ENCODE results near the gene MINDY4. TPM values are rescaled to one million over a fixed set of nuclear protein-coding genes. Genes with fewer than 3 reads are reported as not detected.

Gene MINDY4
- total RNA-seq, 5 donors from 2014 or later (not counting 1 experiment from before 2014, with no cell fraction given) = 0.60 to 1.7 (median 1.2) TPM

DNA sequence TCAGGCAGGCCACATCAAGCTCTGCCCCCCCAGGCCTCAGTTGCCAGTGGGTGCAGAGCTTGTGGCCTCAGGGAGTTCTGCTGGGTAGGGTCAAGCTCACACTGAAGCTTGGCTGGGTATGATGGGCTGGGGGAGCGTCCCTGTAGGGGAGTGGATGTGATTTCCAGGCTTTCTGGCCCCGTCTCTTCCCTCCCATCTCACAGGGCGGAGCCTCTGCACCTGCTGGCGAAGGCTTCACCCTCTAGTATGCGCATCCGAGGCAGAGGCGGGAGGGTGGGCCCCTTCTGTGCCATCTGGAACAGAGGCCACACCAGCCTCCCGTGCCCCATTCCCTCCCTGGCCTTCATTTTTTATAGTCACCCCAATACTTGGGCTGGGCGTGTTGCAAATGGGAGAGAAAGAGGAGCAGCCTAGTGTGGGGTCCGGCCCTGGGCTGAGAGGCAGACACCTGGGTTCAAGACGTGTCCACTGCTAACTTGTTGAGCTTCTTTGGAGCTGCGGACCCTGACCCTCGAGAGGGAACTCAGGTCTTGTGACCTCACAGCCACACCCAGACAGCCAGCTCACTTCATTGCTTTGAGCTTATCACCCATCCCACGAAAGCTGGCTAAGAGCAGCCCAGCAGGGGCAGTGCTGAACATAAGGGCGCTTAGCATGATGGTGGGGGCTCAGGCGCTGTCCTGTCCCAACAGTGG is 142.8 kb downstream of the MINDY4 start:
- Mint-ChIP-seq H3K36me3 (no peaks in the 10 kb centered on the region), H3K9me3 (no peaks in the 10 kb centered on the region), H3K27me3 (no peaks in the 10 kb centered on the region), H3K4me1 (no peaks in the 10 kb centered on the region), H3K27ac (no peak overlapping the region), H3K4me3 (no peak overlapping the region)
- Histone ChIP-seq H3K9me3 (no peaks in the 10 kb centered on the region), H3K36me3 (ENCODE audit: control insufficient read depth in 2 of 2, extremely low read depth in 1 of 2, insufficient read depth in 1 of 2, low read length in 1 of 2) (no peaks in the 10 kb centered on the region), H3K4me1 (ENCODE audit: control insufficient read depth in 1 of 2, extremely low read depth in 1 of 2, insufficient read depth in 2 of 2, low read length in 2 of 2) (no peaks in the 10 kb centered on the region), H3K27me3 (replicated peaks in 1 of 2; ENCODE audit: control insufficient read depth in 2 of 2, extremely low read depth in 1 of 2, insufficient read depth in 2 of 2, low read length in 1 of 2) (peaks cover 0 to 16% of the 10 kb centered on the region in 2 experiments), H3K27ac (ENCODE audit: low read length) (no peak overlapping the region), H3K4me3 (ENCODE audit: control insufficient read depth in 1 of 2, extremely low read depth in 1 of 2, low read length in 1 of 2) (no peak overlapping the region)
- ChIA-PET CTCF (no interaction called here), POLR2A (no interaction called here)
- no peak for DNase-seq
- 86% methylated on average over 9 of the region's 16 CpGs for WGBS (ENCODE audit: insufficient coverage)
- ATAC-seq (replicated peaks in 1 of 4) = no peak

DNA sequence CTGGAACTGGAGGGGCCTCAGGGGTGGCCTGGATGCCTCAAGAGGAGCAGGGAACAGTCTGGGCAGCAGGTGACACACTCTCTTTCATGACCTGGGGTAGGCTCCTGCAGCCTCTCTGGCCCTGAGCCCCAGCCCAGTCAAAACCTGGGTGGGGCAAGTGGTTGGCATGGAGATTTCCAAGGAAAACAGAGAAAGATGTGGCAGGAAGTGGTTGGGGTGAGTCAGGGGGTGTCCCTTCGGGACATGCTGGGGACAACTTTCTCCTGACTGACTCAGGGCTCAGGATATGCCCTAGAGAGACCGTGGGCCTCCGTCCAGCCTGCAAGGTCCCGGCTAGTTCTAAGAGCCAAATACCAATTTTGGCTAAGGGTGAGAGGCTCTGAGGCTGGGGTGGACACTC is 143.4 kb downstream of the MINDY4 start:
- no peaks in the 10 kb centered on the region for H3K27me3 Mint-ChIP-seq
- H3K36me3 Mint-ChIP-seq = no peaks in the 10 kb centered on the region
- H3K4me1 Mint-ChIP-seq = no peaks in the 10 kb centered on the region
- ChIA-PET CTCF (no interaction called here), POLR2A (no interaction called here)
- H3K9me3 ChIP-seq = no peaks in the 10 kb centered on the region
- ATAC-seq (replicated peaks in 1 of 4) = no peak
- no peak overlapping the region for H3K27ac ChIP-seq (ENCODE audit: low read length)
- H3K36me3 ChIP-seq (ENCODE audit: control insufficient read depth in 2 of 2, extremely low read depth in 1 of 2, insufficient read depth in 1 of 2, low read length in 1 of 2) = no peaks in the 10 kb centered on the region
- H3K27me3 ChIP-seq (replicated peaks in 1 of 2; ENCODE audit: control insufficient read depth in 2 of 2, extremely low read depth in 1 of 2, insufficient read depth in 2 of 2, low read length in 1 of 2) = peaks cover 0 to 14% of the 10 kb centered on the region in 2 experiments
- no peak for DNase-seq
- H3K4me1 ChIP-seq (ENCODE audit: control insufficient read depth in 1 of 2, extremely low read depth in 1 of 2, insufficient read depth in 2 of 2, low read length in 2 of 2) = no peaks in the 10 kb centered on the region
- H3K27ac Mint-ChIP-seq = no peak overlapping the region
- no peak overlapping the region for H3K4me3 ChIP-seq (ENCODE audit: control insufficient read depth in 1 of 2, extremely low read depth in 1 of 2, low read length in 1 of 2)
- 0% methylated on average over 1 of the region's 4 CpGs for WGBS (ENCODE audit: insufficient coverage)
- no peaks in the 10 kb centered on the region for H3K9me3 Mint-ChIP-seq
- no peak overlapping the region for H3K4me3 Mint-ChIP-seq

DNA sequence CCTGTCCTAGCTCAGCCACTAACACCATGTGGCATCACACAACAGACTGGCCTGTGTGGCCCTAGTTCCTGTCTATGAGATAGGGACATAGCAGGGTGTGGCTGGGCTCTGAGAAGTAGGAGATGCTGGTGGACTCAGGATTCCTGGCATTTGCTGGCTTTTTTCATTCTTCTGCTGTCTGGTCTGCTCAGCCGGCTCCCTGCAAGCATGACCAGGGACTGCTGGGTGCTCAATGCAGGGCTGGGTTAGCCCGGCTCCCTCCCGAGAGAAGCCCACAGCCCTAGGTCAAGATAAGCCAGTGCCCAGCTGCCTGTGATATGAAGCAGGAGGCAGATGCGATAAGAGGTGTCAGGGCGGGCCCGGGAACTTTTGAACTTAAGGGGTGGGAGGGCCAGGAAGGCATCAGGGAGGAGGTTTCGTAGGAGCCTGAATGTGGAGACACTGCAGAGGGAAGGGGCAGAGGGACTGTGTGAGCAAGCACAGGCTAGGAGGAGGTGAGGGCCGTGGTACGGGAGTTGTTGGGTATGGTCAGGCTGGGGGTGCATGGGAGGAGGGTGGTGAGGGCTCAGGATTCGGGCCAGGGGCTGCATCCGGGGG is 143.9 kb downstream of the MINDY4 start:
- no peaks in the 10 kb centered on the region for H3K4me1 Mint-ChIP-seq
- Histone ChIP-seq H3K36me3 (ENCODE audit: control insufficient read depth in 2 of 2, extremely low read depth in 1 of 2, insufficient read depth in 1 of 2, low read length in 1 of 2) (no peaks in the 10 kb centered on the region), H3K27ac (ENCODE audit: low read length) (no peak overlapping the region), H3K4me1 (ENCODE audit: control insufficient read depth in 1 of 2, extremely low read depth in 1 of 2, insufficient read depth in 2 of 2, low read length in 2 of 2) (no peaks in the 10 kb centered on the region), H3K27me3 (replicated peaks in 1 of 2; ENCODE audit: control insufficient read depth in 2 of 2, extremely low read depth in 1 of 2, insufficient read depth in 2 of 2, low read length in 1 of 2) (peaks cover 0 to 11% of the 10 kb centered on the region in 2 experiments), H3K4me3 (ENCODE audit: control insufficient read depth in 1 of 2, extremely low read depth in 1 of 2, low read length in 1 of 2) (no peak overlapping the region), H3K9me3 (no peaks in the 10 kb centered on the region)
- ChIA-PET POLR2A (no interaction called here), CTCF (no interaction called here)
- no peaks in the 10 kb centered on the region for H3K27me3 Mint-ChIP-seq
- H3K9me3 Mint-ChIP-seq = no peaks in the 10 kb centered on the region
- ATAC-seq (replicated peaks in 1 of 4) (no peak), DNase-seq (no peak)
- no peaks in the 10 kb centered on the region for H3K36me3 Mint-ChIP-seq
- H3K27ac Mint-ChIP-seq = no peak overlapping the region
- 89% methylated on average over 11 of the region's 11 CpGs for WGBS (ENCODE audit: insufficient coverage)
- H3K4me3 Mint-ChIP-seq = no peak overlapping the region

DNA sequence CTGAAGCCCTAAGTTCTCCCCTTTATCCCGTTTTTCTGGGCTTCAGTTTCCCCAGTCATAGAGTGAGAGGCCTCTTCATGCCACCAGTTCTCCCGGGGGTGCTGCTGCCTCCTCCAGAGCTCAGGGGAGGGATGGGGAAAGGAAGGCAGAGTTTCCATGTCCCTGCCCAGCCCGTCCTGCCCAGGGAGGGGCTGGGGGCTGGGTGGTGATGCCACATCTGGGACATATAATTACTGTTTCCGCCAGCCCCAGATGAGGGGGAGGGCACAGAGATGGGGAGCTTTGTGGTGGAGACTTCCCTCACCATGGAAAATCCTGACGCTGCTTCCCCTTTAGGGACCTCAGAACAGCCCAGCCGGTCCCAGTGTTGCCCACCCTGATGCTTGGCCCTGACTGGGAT is 144.5 kb downstream of the MINDY4 start:
- ATAC-seq (replicated peaks in 1 of 4) (no peak), DNase-seq (no peak)
- no peaks in the 10 kb centered on the region for H3K9me3 ChIP-seq
- ChIA-PET CTCF (no interaction called here), POLR2A (no interaction called here)
- no peak overlapping the region for H3K4me3 Mint-ChIP-seq
- no peaks in the 10 kb centered on the region for H3K4me1 Mint-ChIP-seq
- 37% methylated on average over 3 of the region's 6 CpGs for WGBS (ENCODE audit: insufficient coverage)
- no peaks in the 10 kb centered on the region for H3K4me1 ChIP-seq (ENCODE audit: control insufficient read depth in 1 of 2, extremely low read depth in 1 of 2, insufficient read depth in 2 of 2, low read length in 2 of 2)
- H3K27me3 Mint-ChIP-seq = no peaks in the 10 kb centered on the region
- no peaks in the 10 kb centered on the region for H3K36me3 Mint-ChIP-seq
- no peaks in the 10 kb centered on the region for H3K36me3 ChIP-seq (ENCODE audit: control insufficient read depth in 2 of 2, extremely low read depth in 1 of 2, insufficient read depth in 1 of 2, low read length in 1 of 2)
- no peak overlapping the region for H3K4me3 ChIP-seq (ENCODE audit: control insufficient read depth in 1 of 2, extremely low read depth in 1 of 2, low read length in 1 of 2)
- no peaks in the 10 kb centered on the region for H3K9me3 Mint-ChIP-seq
- no peak overlapping the region for H3K27ac Mint-ChIP-seq
- peaks cover 0 to 11% of the 10 kb centered on the region in 2 experiments for H3K27me3 ChIP-seq (replicated peaks in 1 of 2; ENCODE audit: control insufficient read depth in 2 of 2, extremely low read depth in 1 of 2, insufficient read depth in 2 of 2, low read length in 1 of 2)
- H3K27ac ChIP-seq (ENCODE audit: low read length) = no peak overlapping the region

DNA sequence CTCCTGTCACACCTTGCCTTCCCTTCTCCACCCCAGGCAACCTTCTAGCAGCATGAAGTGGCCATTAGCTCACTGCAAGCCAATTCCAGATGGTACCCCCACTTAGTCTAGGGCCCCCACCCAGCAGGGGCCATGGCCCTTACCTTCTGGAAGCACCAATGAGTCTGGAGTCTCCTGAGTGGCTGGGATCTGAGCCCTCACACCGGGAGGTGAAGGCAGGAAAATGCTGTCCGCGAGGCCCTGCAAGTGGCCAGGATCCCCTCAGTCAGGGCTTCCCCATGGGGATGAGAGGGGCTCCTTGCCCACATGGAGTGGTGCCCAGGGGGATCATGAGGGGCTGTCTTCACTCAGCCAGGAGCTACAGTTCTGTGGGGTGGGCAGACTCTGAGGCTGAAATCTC is 145.0 kb downstream of the MINDY4 start:
- Mint-ChIP-seq H3K36me3 (no peaks in the 10 kb centered on the region), H3K27ac (no peak overlapping the region), H3K27me3 (no peaks in the 10 kb centered on the region), H3K4me1 (no peaks in the 10 kb centered on the region), H3K9me3 (no peaks in the 10 kb centered on the region), H3K4me3 (no peak overlapping the region)
- DNase-seq (no peak), ATAC-seq (replicated peaks in 1 of 4) (no peak)
- WGBS (ENCODE audit: insufficient coverage) = 92% methylated on average over 2 of the region's 3 CpGs
- no peaks in the 10 kb centered on the region for H3K4me1 ChIP-seq (ENCODE audit: control insufficient read depth in 1 of 2, extremely low read depth in 1 of 2, insufficient read depth in 2 of 2, low read length in 2 of 2)
- no peak overlapping the region for H3K27ac ChIP-seq (ENCODE audit: low read length)
- POLR2A ChIA-PET = no interaction called here
- H3K36me3 ChIP-seq (ENCODE audit: control insufficient read depth in 2 of 2, extremely low read depth in 1 of 2, insufficient read depth in 1 of 2, low read length in 1 of 2) = no peaks in the 10 kb centered on the region
- H3K4me3 ChIP-seq (ENCODE audit: control insufficient read depth in 1 of 2, extremely low read depth in 1 of 2, low read length in 1 of 2) = no peak overlapping the region
- H3K27me3 ChIP-seq (replicated peaks in 1 of 2; ENCODE audit: control insufficient read depth in 2 of 2, extremely low read depth in 1 of 2, insufficient read depth in 2 of 2, low read length in 1 of 2) = peaks cover 0 to 8% of the 10 kb centered on the region in 2 experiments
- H3K9me3 ChIP-seq = no peaks in the 10 kb centered on the region
- CTCF ChIA-PET = no interaction called here

DNA sequence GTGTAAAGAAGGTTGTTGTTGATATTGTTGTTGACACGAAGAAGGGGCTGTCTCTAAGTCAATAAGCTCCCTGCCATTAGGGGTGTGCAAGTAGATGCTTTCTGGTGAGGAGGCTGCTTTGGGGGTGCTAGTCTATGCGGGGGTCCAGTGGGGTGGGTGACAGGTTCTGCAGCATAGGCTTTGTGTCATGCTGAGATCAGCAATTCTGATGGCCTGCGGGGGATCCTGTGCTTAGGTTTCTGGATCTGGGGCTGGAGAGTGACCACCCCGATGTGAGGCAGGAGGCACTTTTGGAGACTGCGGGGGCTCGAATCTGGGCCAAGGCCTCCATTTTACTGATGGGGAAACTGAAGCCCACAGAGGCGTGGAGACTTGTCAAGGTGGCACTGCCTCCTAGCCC is 145.6 kb downstream of the MINDY4 start:
- DNase-seq (no peak), ATAC-seq (replicated peaks in 1 of 4) (no peak)
- H3K4me1 ChIP-seq (ENCODE audit: control insufficient read depth in 1 of 2, extremely low read depth in 1 of 2, insufficient read depth in 2 of 2, low read length in 2 of 2) = no peaks in the 10 kb centered on the region
- no peaks in the 10 kb centered on the region for H3K27me3 Mint-ChIP-seq
- no peaks in the 10 kb centered on the region for H3K36me3 Mint-ChIP-seq
- 69% methylated on average over 5 of the region's 7 CpGs for WGBS (ENCODE audit: insufficient coverage)
- no peaks in the 10 kb centered on the region for H3K9me3 Mint-ChIP-seq
- no peaks in the 10 kb centered on the region for H3K36me3 ChIP-seq (ENCODE audit: control insufficient read depth in 2 of 2, extremely low read depth in 1 of 2, insufficient read depth in 1 of 2, low read length in 1 of 2)
- no peak overlapping the region for H3K4me3 ChIP-seq (ENCODE audit: control insufficient read depth in 1 of 2, extremely low read depth in 1 of 2, low read length in 1 of 2)
- POLR2A ChIA-PET = no interaction called here
- CTCF ChIA-PET = no interaction called here
- no peak overlapping the region for H3K27ac ChIP-seq (ENCODE audit: low read length)
- H3K27ac Mint-ChIP-seq = no peak overlapping the region
- no peaks in the 10 kb centered on the region for H3K4me1 Mint-ChIP-seq
- H3K27me3 ChIP-seq (replicated peaks in 1 of 2; ENCODE audit: control insufficient read depth in 2 of 2, extremely low read depth in 1 of 2, insufficient read depth in 2 of 2, low read length in 1 of 2) = peaks cover 0 to 8% of the 10 kb centered on the region in 2 experiments
- no peaks in the 10 kb centered on the region for H3K9me3 ChIP-seq
- H3K4me3 Mint-ChIP-seq = no peak overlapping the region

Measured in T-cell (primary cell).